BJ (cell line): ENCODE measurements around the gene TULP1. TPM values are rescaled to one million over a fixed set of nuclear protein-coding genes. Genes with fewer than 3 reads are reported as not detected.

Experiments
- CTCF ChIA-PET: fragments of 350-600 bp; formaldehyde crosslinking; extraction: SDS; loops from one replicate; lab custom pipeline; 2021; ENCODE audit warnings: antibody characterized with exemption, inconsistent platforms; lab: Yijun Ruan, JAX
- POLR2A ChIA-PET: fragments of 300-600 bp; sonication (Branson Sonifier 250); formaldehyde crosslinking; extraction: SDS; loops from one replicate; lab custom pipeline; 2021; ENCODE audit warnings: antibody characterized with exemption; lab: Charles Lee
- DNase-seq: peaks from one replicate; pipeline ENCODE4 v3.0.0-alpha.2; 2011; ENCODE audit warnings: low read depth
- H3K27me3 ChIP-seq: 2 replicates; pipeline ENCODE4 v1.6.0; 2011; ENCODE audit warnings: low read length; ENCODE audit not compliant: control insufficient read depth, insufficient read depth
- H3K36me3 ChIP-seq: 2 replicates; pipeline ENCODE4 v1.5.1; 2011; ENCODE audit warnings: low read length; ENCODE audit not compliant: control insufficient read depth, insufficient read depth
- H3K4me3 ChIP-seq: 2 replicates; pipeline ENCODE4 v1.5.1; 2011; ENCODE audit warnings: low read depth, mild to moderate bottlenecking, control low read depth, low read length
- polyA plus RNA-seq: library from polyadenylated mRNA; depleted of rRNA; stranded (reverse); fragments of >200 nt; gene quantifications from 2 replicates; pipeline ENCODE4 v1.2.3, GENCODE V29; 2011
- TF ChIP-seq, protein P1 (sequence below): IDR thresholded peaks from 2 replicates; pipeline ENCODE4 v1.5.1; 2011; ENCODE audit warnings: low read depth, mild to moderate bottlenecking, control low read depth, inconsistent platforms, low read length, moderate library complexity; ENCODE audit not compliant: insufficient read depth

TULP1 gene
- polyA plus RNA-seq, 1 experiment: not detected

DNA sequence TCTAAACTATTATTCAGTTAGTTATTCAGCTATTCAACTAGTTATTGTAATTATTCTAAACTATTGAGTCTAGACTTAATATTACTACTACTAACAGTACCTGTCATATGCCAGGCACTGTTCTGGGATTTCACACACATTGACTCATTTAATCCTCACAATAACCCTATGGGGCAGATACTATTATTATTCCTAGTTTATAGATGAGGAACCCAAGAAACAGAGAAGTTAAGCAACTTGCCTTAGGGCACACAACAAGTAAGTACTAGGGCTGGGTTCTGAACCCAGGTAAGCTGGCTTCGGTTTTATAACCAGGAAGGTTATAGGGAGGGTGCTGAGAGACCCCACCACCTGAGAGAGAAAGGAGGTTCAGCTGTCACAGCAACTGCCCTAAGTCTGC, 23.6 kb downstream of the TULP1 start:
- Histone ChIP-seq H3K27me3 (no peaks in the 10 kb centered on the region), H3K36me3 (peaks cover 8% of the 10 kb centered on the region), H3K4me3 (no peak overlapping the region)
- ChIA-PET CTCF (interaction anchor here (1.2 kb wide), 1 partner anchor 18 kb away, joined by 3 read pairs; no protein-coding TSS in a partner anchor), POLR2A (no interaction called here)
- TF ChIP-seq, protein P1, sequence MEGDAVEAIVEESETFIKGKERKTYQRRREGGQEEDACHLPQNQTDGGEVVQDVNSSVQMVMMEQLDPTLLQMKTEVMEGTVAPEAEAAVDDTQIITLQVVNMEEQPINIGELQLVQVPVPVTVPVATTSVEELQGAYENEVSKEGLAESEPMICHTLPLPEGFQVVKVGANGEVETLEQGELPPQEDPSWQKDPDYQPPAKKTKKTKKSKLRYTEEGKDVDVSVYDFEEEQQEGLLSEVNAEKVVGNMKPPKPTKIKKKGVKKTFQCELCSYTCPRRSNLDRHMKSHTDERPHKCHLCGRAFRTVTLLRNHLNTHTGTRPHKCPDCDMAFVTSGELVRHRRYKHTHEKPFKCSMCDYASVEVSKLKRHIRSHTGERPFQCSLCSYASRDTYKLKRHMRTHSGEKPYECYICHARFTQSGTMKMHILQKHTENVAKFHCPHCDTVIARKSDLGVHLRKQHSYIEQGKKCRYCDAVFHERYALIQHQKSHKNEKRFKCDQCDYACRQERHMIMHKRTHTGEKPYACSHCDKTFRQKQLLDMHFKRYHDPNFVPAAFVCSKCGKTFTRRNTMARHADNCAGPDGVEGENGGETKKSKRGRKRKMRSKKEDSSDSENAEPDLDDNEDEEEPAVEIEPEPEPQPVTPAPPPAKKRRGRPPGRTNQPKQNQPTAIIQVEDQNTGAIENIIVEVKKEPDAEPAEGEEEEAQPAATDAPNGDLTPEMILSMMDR: no peak
- no peak for DNase-seq

GRCh38 chr6:35488517-35488862, 24.2 kb downstream of the TULP1 start:
- ChIA-PET CTCF (no interaction called here), POLR2A (no interaction called here)
- Histone ChIP-seq H3K4me3 (no peak overlapping the region), H3K36me3 (peaks cover 8% of the 10 kb centered on the region), H3K27me3 (no peaks in the 10 kb centered on the region)
- no peak for DNase-seq
- TF ChIP-seq, protein P1: no peak

DNA sequence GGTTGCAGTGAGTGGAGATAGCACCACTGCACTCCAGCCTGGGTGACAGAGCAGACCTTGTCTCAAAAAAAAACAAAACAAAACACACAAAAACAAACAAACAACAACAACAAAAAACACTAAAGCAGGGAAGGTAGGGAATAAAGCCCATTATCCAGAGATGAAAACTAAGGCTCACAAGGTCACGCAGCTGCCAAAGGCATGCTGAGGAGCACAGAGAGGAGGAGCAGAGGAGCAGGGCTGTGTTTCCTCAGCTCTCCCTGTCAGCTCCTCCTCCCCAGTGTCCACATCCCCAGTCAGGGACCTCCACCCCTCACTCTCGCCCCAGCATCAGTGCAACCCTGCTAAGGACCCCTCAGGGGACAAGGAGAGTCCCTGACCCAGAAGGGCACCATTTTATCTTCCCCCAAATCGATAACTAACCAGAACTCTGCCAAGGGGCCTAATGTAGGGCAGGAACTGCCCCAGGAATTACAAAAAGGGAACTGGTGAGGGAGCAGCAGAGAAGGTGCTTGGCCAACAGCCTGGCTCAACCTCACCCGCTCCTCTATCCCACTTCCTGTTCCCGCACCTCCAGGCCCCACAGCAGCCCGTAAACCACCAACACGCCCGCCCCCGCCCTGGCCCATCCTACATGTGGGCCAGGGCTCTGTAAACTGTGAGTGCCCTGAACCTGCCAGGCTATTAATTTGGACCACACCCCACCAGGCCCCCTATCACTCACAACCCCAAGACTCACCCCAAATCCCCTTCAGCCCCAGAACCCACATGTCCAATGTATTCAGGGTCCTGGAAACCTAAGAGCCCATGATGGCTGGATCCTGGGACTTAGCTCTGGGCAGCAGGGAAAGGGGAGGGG, 24.8 kb downstream of the TULP1 start:
- TF ChIP-seq, protein P1: no peak
- no peaks in the 10 kb centered on the region for H3K27me3 ChIP-seq
- POLR2A ChIA-PET: no interaction called here
- peaks cover 8% of the 10 kb centered on the region for H3K36me3 ChIP-seq
- H3K4me3 ChIP-seq: no peak overlapping the region
- DNase-seq: no peak
- CTCF ChIA-PET: no interaction called here

GRCh38 chr6:35486005-35486925, 26.4 kb downstream of the TULP1 start:
- TF ChIP-seq, protein P1: no peak
- Histone ChIP-seq H3K36me3 (peaks cover 12% of the 10 kb centered on the region), H3K27me3 (no peaks in the 10 kb centered on the region), H3K4me3 (no peak overlapping the region)
- ChIA-PET CTCF (interaction anchor here (1.0 kb wide), 1 partner anchor 17 kb away, joined by 3 read pairs; no protein-coding TSS in a partner anchor), POLR2A (interaction anchor here (0.6 kb wide), 1 partner anchor 12 kb away, joined by 3 read pairs; no protein-coding TSS in a partner anchor)
- no peak for DNase-seq

DNA sequence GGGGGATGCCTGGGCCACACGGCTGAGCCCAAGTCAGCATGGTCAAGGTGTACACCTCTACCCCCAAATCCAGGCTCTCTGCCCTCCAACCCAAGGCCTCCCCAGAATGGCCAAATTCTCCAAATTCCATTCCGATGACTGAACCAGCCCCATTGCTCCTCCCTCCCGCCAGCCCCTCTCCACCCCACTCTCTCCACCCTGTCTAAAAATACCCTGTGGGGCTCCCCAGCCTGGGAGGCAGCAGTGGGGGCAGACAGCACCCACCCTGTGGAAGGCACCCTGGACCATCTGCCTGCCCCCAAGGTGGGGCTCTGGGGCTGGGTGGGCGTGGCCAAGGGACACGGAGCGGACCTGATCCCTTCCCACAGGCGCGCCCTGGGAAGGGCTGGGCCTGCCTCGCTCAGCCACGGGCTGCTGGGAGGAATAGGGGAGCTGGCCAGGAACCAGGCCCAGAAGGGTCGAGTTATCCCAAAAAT, 27.3 kb downstream of the TULP1 start:
- H3K27me3 ChIP-seq: no peaks in the 10 kb centered on the region
- DNase-seq: no peak
- H3K4me3 ChIP-seq: no peak overlapping the region
- ChIA-PET CTCF (interaction anchor here (1.0 kb wide), 1 partner anchor 17 kb away, joined by 3 read pairs; no protein-coding TSS in a partner anchor), POLR2A (interaction anchor here (0.6 kb wide), 1 partner anchor 11 kb away, joined by 3 read pairs; no protein-coding TSS in a partner anchor)
- peaks cover 16% of the 10 kb centered on the region for H3K36me3 ChIP-seq
- TF ChIP-seq, protein P1: no peak
